ENCODE results near the gene QSOX2.
"Not testable (repeated sequence)": the region's sequence is repeated elsewhere in the genome, so short reads cannot be mapped to it uniquely, and the experiment has no call there.

GRCh38 chr9:136236471-136237410 is 8.9 kb downstream of the QSOX2 start:
- TF ChIP-seq CTCF, POLR2A (IDR thresholded peaks at IDR 0.05): not testable (repeated sequence)

Measured in Peyer's patch (tissue), 4 donors.